Measurements from ENCODE around the gene MAP3K15.

GRCh38 chrX:19514791-19515614 lies at the start of gene MAP3K15:
- 0 out of 2 replicates have a peak, but pooled peaks have one; percentile 17 for TF ChIP-seq CTCF (IDR thresholded peaks at IDR 0.05)
- no peak for TF ChIP-seq RELA (CRISPR knock-in tag; IDR thresholded peaks at IDR 0.05; ENCODE audit: borderline replicate concordance)
- no peak for TF ChIP-seq KAT7 (CRISPR knock-in tag; IDR thresholded peaks at IDR 0.05; ENCODE audit: borderline replicate concordance)

All from WTC11 (cell line).